ENCODE results near the gene TNFRSF8.

- no peak for TF ChIP-seq CTCF (IDR thresholded peaks at IDR 0.05)
- TF ChIP-seq POLR2A (IDR thresholded peaks at IDR 0.05) = no peak
- no peak for TF ChIP-seq EP300 (IDR thresholded peaks at IDR 0.05)
These were observed 115.4 kb downstream of the TNFRSF8 start for GRCh38 chr1:12178511-12178910.
